GM18867 (cell line): ENCODE measurements around the gene RNF214.

ENCODE experiments used
- ATAC-seq: cut with Tn5 transposase; IDR thresholded peaks from one replicate; pipeline ENCODE4 v1.9.1; 2021; ENCODE audit warnings: mild to moderate bottlenecking, moderate library complexity; ENCODE audit not compliant: unreplicated experiment

RNF214 gene

GRCh38 chr11:117212697-117213355, 19.6 kb upstream of the RNF214 start:
- ATAC-seq: no peak

DNA sequence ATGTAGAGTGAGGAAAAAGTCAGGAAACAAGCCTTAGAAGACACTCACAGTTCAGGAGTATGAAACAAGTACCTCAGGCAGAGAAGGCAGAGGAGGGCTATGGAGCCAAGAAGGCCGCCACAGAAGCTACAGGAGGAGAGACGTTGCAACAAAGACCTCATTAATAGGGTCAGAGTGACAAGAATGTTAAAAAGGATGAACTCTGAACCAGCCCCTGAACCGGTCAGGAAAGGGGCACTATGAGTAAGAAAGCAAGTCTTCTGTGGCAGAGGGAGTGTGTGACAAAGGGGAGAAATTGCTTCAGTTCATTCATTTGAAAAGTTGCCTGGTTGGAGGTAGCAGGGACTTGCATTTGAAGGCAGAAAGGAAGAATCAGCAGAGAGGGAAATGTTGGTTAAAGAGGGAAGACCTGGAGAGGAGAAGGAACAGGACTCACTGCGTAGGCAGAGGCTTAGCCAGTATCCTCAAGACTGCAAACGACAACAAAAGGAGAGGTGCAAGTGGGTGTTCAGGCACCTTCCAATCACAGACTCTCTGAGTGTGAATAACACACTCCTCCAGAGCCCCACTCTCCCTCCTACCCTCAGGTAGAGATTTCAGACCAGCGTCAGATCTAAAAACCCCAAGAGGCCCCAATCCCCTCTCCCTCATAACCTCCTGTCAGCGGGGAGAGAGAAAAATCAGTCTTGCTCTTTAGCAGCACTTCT, 17.9 kb upstream of the RNF214 start:
- no peak for ATAC-seq

GRCh38 chr11:117217141-117218084, 15.1 kb upstream of the RNF214 start:
- ATAC-seq: no peak

GRCh38 chr11:117218133-117218915, 14.1 kb upstream of the RNF214 start:
- no peak for ATAC-seq

DNA sequence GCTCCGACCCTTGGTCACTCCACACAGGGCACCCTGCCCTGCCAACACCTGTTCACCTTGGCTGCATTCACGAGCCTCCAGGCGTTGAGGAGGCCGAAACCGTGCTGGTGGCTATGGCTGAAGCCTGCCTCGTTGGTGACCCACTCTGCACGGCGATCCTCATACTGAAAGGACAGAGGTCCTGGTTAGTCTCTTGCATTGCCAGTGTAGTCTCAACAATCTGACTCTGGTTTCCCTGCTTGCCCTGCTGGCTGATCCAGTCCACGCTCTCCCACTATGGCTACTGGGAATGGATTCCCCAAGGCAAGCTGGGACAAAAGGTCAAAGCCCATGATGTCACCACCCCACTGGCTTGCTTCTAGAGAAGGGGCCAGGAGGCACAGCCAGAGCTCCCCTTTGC, 13.5 kb upstream of the RNF214 start:
- no peak for ATAC-seq

- ATAC-seq: no peak
These were observed 13.0 kb upstream of the RNF214 start for GRCh38 chr11:117219455-117219854.

GRCh38 chr11:117219995-117220394, 12.5 kb upstream of the RNF214 start:
- ATAC-seq: no peak

GRCh38 chr11:117220568-117220967, 11.9 kb upstream of the RNF214 start:
- ATAC-seq: no peak

DNA sequence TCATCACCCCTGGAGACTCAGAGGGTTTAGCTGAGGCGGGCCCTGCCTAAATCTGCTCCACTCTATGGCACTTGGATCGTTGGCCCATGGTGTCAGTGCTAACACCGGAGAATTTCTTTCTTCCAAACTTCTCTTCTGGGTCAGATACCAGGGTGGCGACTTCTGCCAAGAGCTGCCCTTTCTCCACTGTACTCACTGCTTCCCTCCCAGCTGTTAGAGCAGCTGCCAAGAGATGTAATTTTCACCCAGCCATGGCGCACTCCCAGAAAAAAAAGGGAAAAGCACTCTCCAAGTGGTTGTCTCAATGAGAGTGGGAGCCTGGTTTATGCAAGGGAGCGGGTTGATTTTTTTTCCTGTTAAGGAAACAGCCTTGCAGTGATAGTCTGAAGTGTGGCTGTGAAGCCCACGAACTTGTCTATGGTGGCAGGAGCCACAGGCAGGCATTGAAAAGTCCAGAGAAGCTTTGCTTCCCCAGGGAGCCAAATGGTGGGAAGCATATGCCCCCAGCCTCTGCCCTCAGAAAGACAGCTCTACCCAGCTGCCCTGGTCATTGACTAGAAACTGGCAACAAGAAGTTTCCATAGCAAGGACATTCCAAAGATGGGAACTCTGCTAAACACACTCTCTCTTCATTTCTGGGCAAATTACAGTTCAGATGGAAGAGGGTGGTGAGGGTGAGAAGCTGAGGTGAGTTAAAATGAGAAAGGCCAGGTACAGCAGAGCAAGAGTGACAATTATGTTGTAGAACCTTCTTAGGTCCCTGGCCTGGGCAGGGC, 11.3 kb upstream of the RNF214 start:
- no peak for ATAC-seq

- ATAC-seq: no peak
These were observed 10.5 kb upstream of the RNF214 start for GRCh38 chr11:117221775-117222517.

- no peak for ATAC-seq
These were observed 9.3 kb upstream of the RNF214 start for GRCh38 chr11:117222991-117223740.

DNA sequence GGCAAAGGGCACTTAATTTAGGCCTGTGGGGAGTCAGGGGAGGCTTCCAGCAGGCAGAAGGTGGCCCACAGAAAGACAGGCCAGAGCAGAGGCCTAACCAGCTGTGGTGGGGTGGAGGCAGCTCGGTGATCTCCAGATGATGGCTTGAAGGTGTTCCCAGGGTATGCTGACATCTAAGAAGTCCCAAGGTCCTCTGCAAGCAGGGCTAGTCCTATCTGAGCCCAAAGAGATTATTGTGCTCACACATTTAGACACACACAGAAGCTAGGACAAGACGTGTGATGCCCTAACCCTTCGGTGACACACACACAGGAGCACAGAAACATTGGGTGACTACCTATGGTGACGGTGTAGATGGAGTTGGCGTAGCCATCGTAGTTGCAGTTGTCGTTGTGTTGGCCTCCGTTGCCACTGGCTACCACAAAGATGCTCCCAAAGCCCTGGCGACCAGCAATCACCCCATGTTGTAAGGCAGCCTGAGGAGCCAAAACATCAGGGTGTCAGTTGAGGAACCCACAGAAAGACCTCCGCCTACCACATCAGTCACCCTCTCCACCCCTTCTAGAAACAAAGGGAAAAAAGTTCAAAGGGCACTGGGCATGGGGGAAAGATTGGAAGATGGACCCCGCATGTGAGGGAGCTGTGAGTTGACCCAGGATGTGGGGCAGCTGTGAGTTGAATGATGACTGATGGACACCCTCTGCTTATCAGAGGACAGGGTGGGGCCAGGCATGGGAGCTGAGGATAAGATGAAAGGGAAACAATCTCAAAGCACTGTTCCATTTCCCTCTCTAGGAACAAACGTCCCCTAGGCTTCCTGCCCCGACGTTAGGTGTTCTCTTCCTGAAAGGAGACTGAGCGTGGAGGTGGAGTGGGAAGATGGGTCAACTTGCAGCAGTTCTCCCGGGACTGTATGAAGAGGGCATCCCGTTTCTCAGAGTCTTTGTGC, 8.5 kb upstream of the RNF214 start:
- ATAC-seq: no peak

DNA sequence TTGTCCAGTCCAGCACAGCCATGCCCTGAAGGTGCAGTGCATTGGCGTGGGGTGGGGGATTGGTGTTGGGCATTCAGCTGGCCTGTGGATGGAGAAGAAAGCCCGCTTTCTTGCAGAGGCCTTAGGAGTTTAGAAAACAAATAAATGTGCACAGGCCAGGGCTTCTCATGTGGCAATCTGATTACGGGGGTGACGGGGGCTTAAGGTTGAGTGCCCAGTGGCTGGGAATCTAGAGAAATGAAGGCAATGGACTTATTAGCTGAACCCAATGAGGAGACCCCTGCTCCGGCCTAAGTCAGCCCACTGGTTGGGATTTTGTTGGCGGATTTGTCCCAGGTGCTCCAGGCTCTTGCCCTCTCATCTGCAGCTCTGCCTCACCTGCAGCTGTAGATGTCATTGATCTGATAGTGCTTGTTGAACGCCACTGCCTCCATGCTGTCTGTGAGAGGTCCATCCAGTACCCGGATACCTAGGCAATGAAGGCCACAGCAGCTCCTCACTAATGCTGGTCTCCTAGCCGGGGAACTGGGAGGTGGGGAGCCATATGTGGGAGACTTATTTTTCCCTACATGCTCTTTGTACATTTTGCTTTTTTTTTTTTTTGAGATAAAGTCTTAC, 6.8 kb upstream of the RNF214 start:
- ATAC-seq: no peak

- ATAC-seq: no peak
These were observed 5.8 kb upstream of the RNF214 start for GRCh38 chr11:117226388-117227385.

DNA sequence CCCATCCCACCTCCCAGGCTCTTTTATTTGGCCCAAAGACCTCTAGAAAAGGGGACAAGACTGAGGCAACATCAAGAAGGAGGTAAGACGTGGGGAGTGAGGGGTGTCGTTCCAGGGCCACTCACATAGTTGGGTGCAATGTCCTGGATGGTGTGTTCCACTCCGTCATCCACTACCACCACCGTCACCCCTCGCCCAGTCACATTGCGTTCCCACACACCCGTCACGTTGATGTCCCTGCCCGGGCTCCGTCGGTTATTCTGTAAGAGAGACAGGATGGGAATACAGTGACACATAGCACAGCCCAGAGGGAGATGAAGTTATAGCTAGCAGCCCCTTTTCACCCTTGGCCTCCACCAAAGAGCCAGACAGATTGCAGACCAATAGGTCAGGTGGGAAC, 4.4 kb upstream of the RNF214 start:
- no peak for ATAC-seq

GRCh38 chr11:117229411-117229810, 3.1 kb upstream of the RNF214 start:
- no peak for ATAC-seq
